Suprapubic skin (tissue), 4 donors: ENCODE data around the gene LSP1. TPM values are rescaled to one million over a fixed set of nuclear protein-coding genes. Genes with fewer than 3 reads are reported as not detected.

Experiments
- DNase-seq, 2 donors: peaks; one replicate each; pipeline ENCODE4 v3.0.0-alpha.2; 2019; ENCODE audit warnings: low spot score in 2 of 2
- H3K27ac ChIP-seq: fragments of 200-600 bp; sonication (generic); one replicate; pipeline ENCODE4 v1.5.1; 2019
- H3K27me3 ChIP-seq: fragments of 200-600 bp; sonication (generic); one replicate; pipeline ENCODE4 v1.5.1; 2019
- H3K36me3 ChIP-seq: fragments of 200-600 bp; sonication (generic); one replicate; pipeline ENCODE4 v1.5.1; 2019
- H3K4me1 ChIP-seq: fragments of 200-600 bp; sonication (generic); one replicate; pipeline ENCODE4 v1.5.1; 2019
- H3K4me3 ChIP-seq: fragments of 200-600 bp; sonication (generic); one replicate; pipeline ENCODE4 v1.5.1; 2019; ENCODE audit warnings: mild to moderate bottlenecking
- H3K9me3 ChIP-seq: fragments of 200-600 bp; sonication (generic); one replicate; pipeline ENCODE4 v1.5.1; 2019
- CTCF ChIP-seq, 2 donors: fragments of 200-600 bp in 1 of 2; fragments of 450-650 bp in 1 of 2; sonication (generic) in 1 of 2; IDR thresholded peaks; one replicate each; pipeline ENCODE4 v1.5.1; 2016 to 2019; ENCODE audit warnings: antibody characterized with exemption in 2 of 2, mild to moderate bottlenecking in 1 of 2, moderate library complexity in 1 of 2
- EP300 ChIP-seq: sonication (generic); formaldehyde crosslinking; IDR thresholded peaks from one replicate; pipeline ENCODE4 v1.6.1; 2017; ENCODE audit warnings: antibody characterized with exemption
- POLR2A ChIP-seq, 2 donors: fragments of 450-650 bp; IDR thresholded peaks; one replicate each; pipeline ENCODE4 v1.6.1; 2017; ENCODE audit warnings: antibody characterized with exemption in 2 of 2, mild to moderate bottlenecking in 2 of 2, moderate library complexity in 2 of 2
- POLR2AphosphoS5 ChIP-seq, 3 donors: sonication (generic); formaldehyde crosslinking; IDR thresholded peaks; one replicate each; pipeline ENCODE4 v1.6.1; 2017; ENCODE audit warnings: antibody characterized with exemption in 3 of 3
- WGBS: methylation state at CpG from one replicate; pipeline ENCODE4 v1.1.5; 2018; 5-methylcytosine and 5-hydroxymethylcytosine counted together
- total RNA-seq, 4 donors: library from RNA; depleted of rRNA; stranded (reverse); fragments of >200 nt; gene quantifications; one replicate each; pipeline ENCODE4 v1.1.0, GENCODE V29; 2016

Gene LSP1
- total RNA-seq, 4 donors from 2014 or later: 70.4 to 134 (median 107) TPM

- TF ChIP-seq POLR2AphosphoS5 (IDR thresholded peaks at IDR 0.05): no peak
- TF ChIP-seq EP300: no peak
- TF ChIP-seq CTCF (IDR thresholded peaks at IDR 0.05): no peak
- TF ChIP-seq POLR2A (IDR thresholded peaks at IDR 0.05): no peak
- H3K27ac ChIP-seq: no peak within 1 kb of the TSS
- WGBS: 73% methylated on average over 30 of the region's 32 CpGs
Measured at GRCh38 chr11:1838426-1839144, 14.3 kb upstream of the LSP1 start, which contains the start of gene TNNI2. Gene TNNI2 (plus strand): TSS chr11:1838981. CDS start chr11:1839697, 716 bp downstream.

GRCh38 chr11:1839204-1839923, 13.5 kb upstream of the LSP1 start:
- Histone ChIP-seq H3K27ac (no peak overlapping the region), H3K27me3 (no peaks in the 10 kb centered on the region), H3K4me1 (peaks cover 78% of the 10 kb centered on the region), H3K36me3 (no peaks in the 10 kb centered on the region), H3K4me3 (no peak overlapping the region), H3K9me3 (no peaks in the 10 kb centered on the region)
- WGBS: 73% methylated on average over 11 of the region's 12 CpGs
- TF ChIP-seq CTCF (IDR thresholded peaks at IDR 0.05) (no peak), POLR2A (IDR thresholded peaks at IDR 0.05) (no peak), POLR2AphosphoS5 (IDR thresholded peaks at IDR 0.05) (no peak), EP300 (no peak)
- DNase-seq: no peak

More at GRCh38 chr11:1838426-1839144, 14.3 kb upstream of the LSP1 start, which contains the start of gene TNNI2:
- Histone ChIP-seq H3K27me3 (no peaks in the 10 kb centered on the region), H3K36me3 (no peaks in the 10 kb centered on the region), H3K4me1 (peaks cover 78% of the 10 kb centered on the region), H3K4me3 (no peak within 1 kb of the TSS), H3K9me3 (no peaks in the 10 kb centered on the region)
- DNase-seq: no peak

- no peaks in the 10 kb centered on the region for H3K27me3 ChIP-seq
- no peak for TF ChIP-seq EP300
- TF ChIP-seq POLR2A (IDR thresholded peaks at IDR 0.05): no peak
- TF ChIP-seq CTCF (IDR thresholded peaks at IDR 0.05): no peak
- TF ChIP-seq POLR2AphosphoS5 (IDR thresholded peaks at IDR 0.05): no peak
- WGBS: 95% methylated on average over 4 of the region's 26 CpGs
- no peak overlapping the region for H3K27ac ChIP-seq
- H3K36me3 ChIP-seq: no peaks in the 10 kb centered on the region
- H3K4me3 ChIP-seq: no peak overlapping the region
- H3K9me3 ChIP-seq: no peaks in the 10 kb centered on the region
- DNase-seq: no peak
- H3K4me1 ChIP-seq: peaks cover 77% of the 10 kb centered on the region
Measured at GRCh38 chr11:1839924-1840779, 12.7 kb upstream of the LSP1 start.

GRCh38 chr11:1840780-1841480, 12.0 kb upstream of the LSP1 start:
- no peak for DNase-seq
- 86% methylated on average over 32 of the region's 37 CpGs for WGBS
- TF ChIP-seq CTCF (IDR thresholded peaks at IDR 0.05): no peak
- Histone ChIP-seq H3K4me3 (no peak overlapping the region), H3K36me3 (no peaks in the 10 kb centered on the region), H3K27ac (no peak overlapping the region), H3K27me3 (no peaks in the 10 kb centered on the region), H3K4me1 (peaks cover 72% of the 10 kb centered on the region), H3K9me3 (no peaks in the 10 kb centered on the region)
